Central memory CD8-positive, alpha-beta T cell (primary cell): ENCODE measurements around the gene MOSPD3.
"Not testable (repeated sequence)": the region's sequence is repeated elsewhere in the genome, so short reads cannot be mapped to it uniquely, and the experiment has no call there.

Experiments used
- ATAC-seq: fragments of 150-1000 bp; cut with Tn5 transposase; replicated peaks from 2 replicates; pipeline ENCODE4 v1.10.0; 2022; ENCODE audit warnings: mild to moderate bottlenecking, moderate FRiP score, moderate number of reproducible peaks; ENCODE audit not compliant: poor library complexity, severe bottlenecking; ENCODE audit errors: extremely low read depth
- DNase-seq, 2 donors: peaks; one replicate each; pipeline ENCODE4 v3.0.0; 2021; ENCODE audit warnings: low spot score in 2 of 2
- H3K27ac Mint-ChIP-seq: one replicate; pipeline ENCODE4 v1.8.0; 2022; ENCODE audit warnings: low read depth, mild to moderate bottlenecking, moderate library complexity, mixed read lengths
- H3K27me3 Mint-ChIP-seq: one replicate; pipeline ENCODE4 v1.8.0; 2022; ENCODE audit warnings: mixed read lengths
- H3K36me3 Mint-ChIP-seq: one replicate; pipeline ENCODE4 v1.8.0; 2022; ENCODE audit warnings: mild to moderate bottlenecking, moderate library complexity, mixed read lengths; ENCODE audit not compliant: insufficient read depth
- H3K4me1 Mint-ChIP-seq: one replicate; pipeline ENCODE4 v1.8.0; 2022; ENCODE audit warnings: mixed read lengths
- H3K4me3 Mint-ChIP-seq: one replicate; pipeline ENCODE4 v1.8.0; 2022; ENCODE audit warnings: mild to moderate bottlenecking, moderate library complexity, mixed read lengths
- H3K9me3 Mint-ChIP-seq: one replicate; pipeline ENCODE4 v1.8.0; 2022; ENCODE audit warnings: mixed read lengths

MOSPD3 gene

DNA sequence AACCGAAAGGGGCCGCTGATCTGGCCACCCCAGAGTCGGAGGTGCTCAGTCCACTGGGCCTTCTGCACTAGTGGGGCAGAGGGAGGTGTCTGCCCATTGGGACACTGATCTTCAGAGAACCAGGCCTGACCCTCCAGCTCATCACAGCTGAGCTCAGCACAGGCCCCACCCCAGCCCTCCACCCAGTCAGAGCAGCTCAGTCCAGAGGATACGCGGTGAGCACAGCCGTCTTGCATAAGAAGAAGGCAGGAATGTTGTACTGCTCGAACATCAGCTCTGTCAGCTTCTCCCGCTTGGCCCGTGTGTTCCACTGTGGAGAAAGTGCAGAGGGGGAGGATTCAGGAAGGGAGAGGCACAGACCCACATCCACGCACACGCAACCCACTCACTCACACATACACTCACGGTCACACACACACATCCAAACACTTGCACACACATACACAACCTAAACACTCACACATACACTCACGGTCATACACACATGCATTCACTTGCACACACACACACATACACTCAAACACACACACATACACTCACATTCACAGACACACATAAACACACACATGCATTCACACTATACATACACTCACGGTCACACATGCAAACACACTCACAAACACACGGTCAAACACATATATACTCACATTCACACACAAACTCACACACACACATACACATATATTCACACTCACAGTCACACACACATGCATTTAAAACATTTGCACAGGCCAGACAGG is 37.7 kb downstream of the MOSPD3 start:
- no peak overlapping the region for H3K4me3 Mint-ChIP-seq
- no peak for ATAC-seq
- H3K4me1 Mint-ChIP-seq, result no peaks in the 10 kb centered on the region
- no peaks in the 10 kb centered on the region for H3K9me3 Mint-ChIP-seq
- H3K27me3 Mint-ChIP-seq, result peaks cover 50% of the 10 kb centered on the region
- no peak for DNase-seq
- H3K27ac Mint-ChIP-seq, result no peak overlapping the region
- H3K36me3 Mint-ChIP-seq, result no peaks in the 10 kb centered on the region

DNA sequence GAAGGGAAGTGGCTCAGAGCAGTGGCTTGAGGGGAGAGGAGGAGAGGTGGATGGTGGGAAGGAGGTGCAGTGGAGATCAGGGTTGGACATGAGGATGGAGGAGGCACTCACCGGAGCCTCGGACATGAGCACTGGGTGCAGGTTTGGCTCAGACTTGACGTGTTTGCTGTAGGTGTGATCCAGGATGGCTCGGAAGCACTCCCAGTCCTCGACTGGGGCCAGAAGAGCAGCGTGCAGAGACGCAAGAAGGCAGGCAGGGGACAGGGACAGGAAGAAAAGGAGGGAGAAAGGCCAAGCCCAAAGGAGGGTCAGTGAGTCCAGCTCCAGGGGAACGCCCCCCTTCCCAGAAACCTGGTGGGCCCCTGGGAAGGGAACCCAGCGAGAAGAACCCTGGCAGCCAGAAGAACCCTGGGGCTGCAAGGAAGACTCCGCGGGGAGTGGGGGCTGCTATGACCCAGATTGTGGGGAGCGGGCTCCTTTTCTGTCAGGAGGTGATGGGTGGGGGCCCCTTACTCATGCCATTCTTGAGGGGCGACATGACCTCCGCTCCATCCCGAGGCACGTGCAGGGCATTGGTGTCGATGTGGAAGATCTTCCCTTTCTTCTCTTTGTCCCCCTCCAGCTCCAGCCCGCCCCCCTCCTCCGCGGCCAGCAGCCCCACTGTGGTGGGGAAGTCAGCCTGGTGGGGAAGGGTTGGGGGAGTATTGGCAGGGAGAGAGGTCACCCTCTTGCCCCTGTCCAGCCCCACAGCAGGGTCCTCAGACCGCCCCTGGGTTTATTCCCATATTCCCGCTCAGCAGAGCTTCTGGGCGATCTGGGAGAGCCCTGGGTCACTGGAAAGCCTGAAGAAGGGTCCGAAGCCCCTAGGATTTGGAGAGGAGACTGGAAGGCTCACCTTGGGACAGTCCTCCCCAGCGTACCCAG is 42.8 kb downstream of the MOSPD3 start:
- peaks cover 56% of the 10 kb centered on the region for H3K27me3 Mint-ChIP-seq
- H3K27ac Mint-ChIP-seq, result no peak overlapping the region
- no peak for DNase-seq
- H3K4me1 Mint-ChIP-seq, result no peaks in the 10 kb centered on the region
- H3K9me3 Mint-ChIP-seq, result no peaks in the 10 kb centered on the region
- H3K36me3 Mint-ChIP-seq, result no peaks in the 10 kb centered on the region
- H3K4me3 Mint-ChIP-seq, result no peak overlapping the region
- ATAC-seq, result no peak

DNA sequence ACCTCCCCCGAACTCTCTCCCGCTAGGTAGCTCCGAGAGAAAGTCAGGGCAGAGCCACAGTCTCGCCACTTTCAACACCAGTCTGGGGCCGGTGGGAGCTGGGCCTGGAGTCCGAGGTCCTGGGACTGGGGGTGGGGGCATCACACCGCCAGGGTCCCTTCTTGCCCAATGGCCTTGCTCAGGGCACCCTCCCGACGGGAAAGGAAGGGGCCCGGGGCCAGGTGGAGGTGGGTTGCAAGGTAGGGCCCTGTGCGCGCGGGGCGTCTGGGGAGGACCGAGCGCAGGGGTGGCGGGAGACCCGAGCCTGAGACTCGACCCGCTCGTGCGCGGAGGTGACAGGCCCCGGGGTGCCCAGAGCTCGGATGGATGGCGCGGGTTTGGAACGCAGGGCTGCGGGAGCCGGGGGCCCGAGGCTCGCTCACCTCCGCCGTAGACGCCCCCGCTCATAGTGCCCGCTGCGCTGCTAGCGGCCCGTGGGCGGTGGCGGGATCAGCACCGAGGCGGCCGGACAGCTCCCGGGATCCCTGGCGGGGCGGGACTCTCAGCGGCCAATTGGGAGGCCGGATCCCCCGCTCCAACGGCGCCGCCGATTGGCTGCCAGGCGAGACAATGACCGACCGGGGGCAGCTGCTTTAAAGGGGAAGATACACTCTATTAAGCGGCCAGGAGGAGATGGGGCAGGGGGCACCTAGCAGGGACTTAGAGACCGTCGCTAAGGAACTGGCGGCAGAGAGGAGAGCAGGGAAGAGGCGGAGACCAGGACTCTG is 43.8 kb downstream of the MOSPD3 start, which contains the start of gene ACTL6B:
Gene ACTL6B (minus strand): TSS at position 541 of the 767 bp plus-strand sequence. CDS start 94 bp downstream, at position 447.
- DNase-seq (peak in 1 of 2 donors; percentile 31), ATAC-seq (no peak)
- H3K27ac Mint-ChIP-seq, result no peak within 1 kb of the TSS
- peaks cover 47% of the 10 kb centered on the region for H3K27me3 Mint-ChIP-seq
- no peaks in the 10 kb centered on the region for H3K4me1 Mint-ChIP-seq
- H3K36me3 Mint-ChIP-seq, result no peaks in the 10 kb centered on the region
- H3K9me3 Mint-ChIP-seq, result no peaks in the 10 kb centered on the region
- no peak within 1 kb of the TSS for H3K4me3 Mint-ChIP-seq

DNA sequence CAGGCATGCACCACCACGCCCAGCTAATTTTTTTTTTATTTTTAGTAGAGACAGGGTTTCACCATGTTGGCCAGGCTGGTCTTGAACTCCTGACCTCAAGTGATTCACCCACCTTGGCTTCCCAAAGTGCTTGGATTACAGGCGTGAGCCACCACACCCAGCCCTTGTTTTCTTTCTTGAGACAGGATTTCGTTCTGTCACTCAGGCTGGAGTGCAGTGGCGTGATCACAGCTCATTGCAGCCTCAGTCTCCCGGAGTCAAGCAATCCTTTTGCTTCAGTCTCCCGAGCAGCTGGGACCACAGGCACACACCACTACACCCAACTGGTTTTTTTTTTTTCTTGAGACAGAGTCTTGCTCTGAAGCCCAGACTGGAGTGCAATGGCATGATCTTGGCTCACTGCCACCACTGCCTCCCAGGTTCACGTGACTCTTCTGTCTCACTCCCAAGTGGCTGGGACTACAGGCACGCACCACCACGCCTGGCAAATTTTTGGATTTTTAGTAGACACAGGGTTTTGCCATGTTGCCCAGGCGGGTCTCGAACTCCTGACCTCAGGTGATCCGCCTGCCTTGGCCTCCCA is 49.9 kb downstream of the MOSPD3 start:
- not testable (repeated sequence) for H3K27ac Mint-ChIP-seq, H3K36me3 Mint-ChIP-seq, H3K4me1 Mint-ChIP-seq, H3K9me3 Mint-ChIP-seq, ATAC-seq, H3K4me3 Mint-ChIP-seq, DNase-seq
- peaks cover 22% of the 10 kb centered on the region for H3K27me3 Mint-ChIP-seq
